ENCODE results near the gene G0S2.
"Not testable (repeated sequence)": the region's sequence is repeated elsewhere in the genome, so short reads cannot be mapped to it uniquely, and the experiment has no call there.

The G0S2 gene

DNA sequence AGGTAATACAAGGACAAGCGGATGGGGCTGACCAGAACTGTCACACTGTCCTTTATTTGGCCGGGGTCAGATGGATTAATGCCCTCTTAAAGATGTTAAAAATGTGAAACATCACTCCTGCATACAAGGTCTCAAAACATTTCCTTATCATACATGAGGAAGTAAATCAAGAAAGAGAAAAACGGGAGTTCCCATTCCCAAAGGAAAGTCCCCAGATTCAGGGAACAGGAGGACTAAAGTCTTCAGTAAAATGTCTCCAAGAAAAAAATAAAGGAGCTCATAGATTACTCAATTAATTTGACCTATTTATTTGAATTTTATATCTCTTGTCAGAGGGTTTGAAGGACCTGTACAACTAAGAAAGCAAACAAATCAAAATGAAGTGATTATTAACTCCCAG is 16.0 kb downstream of the G0S2 start:
- Mint-ChIP-seq H3K9me3 (no peaks in the 10 kb centered on the region), H3K27ac (peak overlapping the region in 1 of 3 experiments; percentile 24), H3K4me1 (peaks cover 54% of the 10 kb centered on the region), H3K27me3 (ENCODE audit: low read depth) (peaks cover 22% of the 10 kb centered on the region), H3K4me3 (no peak overlapping the region), H3K36me3 (ENCODE audit: low read depth) (no peaks in the 10 kb centered on the region)
- TF ChIP-seq, protein P1, sequence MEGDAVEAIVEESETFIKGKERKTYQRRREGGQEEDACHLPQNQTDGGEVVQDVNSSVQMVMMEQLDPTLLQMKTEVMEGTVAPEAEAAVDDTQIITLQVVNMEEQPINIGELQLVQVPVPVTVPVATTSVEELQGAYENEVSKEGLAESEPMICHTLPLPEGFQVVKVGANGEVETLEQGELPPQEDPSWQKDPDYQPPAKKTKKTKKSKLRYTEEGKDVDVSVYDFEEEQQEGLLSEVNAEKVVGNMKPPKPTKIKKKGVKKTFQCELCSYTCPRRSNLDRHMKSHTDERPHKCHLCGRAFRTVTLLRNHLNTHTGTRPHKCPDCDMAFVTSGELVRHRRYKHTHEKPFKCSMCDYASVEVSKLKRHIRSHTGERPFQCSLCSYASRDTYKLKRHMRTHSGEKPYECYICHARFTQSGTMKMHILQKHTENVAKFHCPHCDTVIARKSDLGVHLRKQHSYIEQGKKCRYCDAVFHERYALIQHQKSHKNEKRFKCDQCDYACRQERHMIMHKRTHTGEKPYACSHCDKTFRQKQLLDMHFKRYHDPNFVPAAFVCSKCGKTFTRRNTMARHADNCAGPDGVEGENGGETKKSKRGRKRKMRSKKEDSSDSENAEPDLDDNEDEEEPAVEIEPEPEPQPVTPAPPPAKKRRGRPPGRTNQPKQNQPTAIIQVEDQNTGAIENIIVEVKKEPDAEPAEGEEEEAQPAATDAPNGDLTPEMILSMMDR (IDR thresholded peaks at IDR 0.05; ENCODE audit: unreplicated experiment in 3 of 3), result no peak

DNA sequence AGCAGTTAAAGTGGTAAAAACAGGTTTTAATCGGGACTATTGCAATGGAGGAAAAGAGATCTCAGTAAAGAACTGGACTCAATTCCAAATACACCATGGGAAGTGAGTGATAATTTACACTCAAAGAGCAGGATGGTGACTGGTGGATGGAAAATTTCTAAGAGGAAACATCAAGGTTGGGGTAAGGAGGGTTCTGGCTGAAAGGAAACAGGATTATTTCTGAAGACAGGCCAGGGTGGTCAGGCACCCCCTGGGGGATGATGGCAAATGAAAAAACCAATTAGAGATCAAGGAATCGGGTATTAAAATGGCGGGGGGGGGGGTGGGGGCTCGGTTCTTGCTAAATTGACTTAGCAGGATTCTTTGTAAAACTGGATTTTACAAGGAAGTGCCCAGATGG is 17.1 kb downstream of the G0S2 start:
- no peaks in the 10 kb centered on the region for H3K9me3 Mint-ChIP-seq
- peak overlapping the region in 2 of 3 experiments; percentile 30 to 66 for H3K27ac Mint-ChIP-seq
- no peak overlapping the region for H3K4me3 Mint-ChIP-seq
- H3K36me3 Mint-ChIP-seq (ENCODE audit: low read depth), result no peaks in the 10 kb centered on the region
- peaks cover 22% of the 10 kb centered on the region for H3K27me3 Mint-ChIP-seq (ENCODE audit: low read depth)
- TF ChIP-seq, protein P1 (IDR thresholded peaks at IDR 0.05; ENCODE audit: unreplicated experiment in 3 of 3), result no peak
- peaks cover 52% of the 10 kb centered on the region for H3K4me1 Mint-ChIP-seq

DNA sequence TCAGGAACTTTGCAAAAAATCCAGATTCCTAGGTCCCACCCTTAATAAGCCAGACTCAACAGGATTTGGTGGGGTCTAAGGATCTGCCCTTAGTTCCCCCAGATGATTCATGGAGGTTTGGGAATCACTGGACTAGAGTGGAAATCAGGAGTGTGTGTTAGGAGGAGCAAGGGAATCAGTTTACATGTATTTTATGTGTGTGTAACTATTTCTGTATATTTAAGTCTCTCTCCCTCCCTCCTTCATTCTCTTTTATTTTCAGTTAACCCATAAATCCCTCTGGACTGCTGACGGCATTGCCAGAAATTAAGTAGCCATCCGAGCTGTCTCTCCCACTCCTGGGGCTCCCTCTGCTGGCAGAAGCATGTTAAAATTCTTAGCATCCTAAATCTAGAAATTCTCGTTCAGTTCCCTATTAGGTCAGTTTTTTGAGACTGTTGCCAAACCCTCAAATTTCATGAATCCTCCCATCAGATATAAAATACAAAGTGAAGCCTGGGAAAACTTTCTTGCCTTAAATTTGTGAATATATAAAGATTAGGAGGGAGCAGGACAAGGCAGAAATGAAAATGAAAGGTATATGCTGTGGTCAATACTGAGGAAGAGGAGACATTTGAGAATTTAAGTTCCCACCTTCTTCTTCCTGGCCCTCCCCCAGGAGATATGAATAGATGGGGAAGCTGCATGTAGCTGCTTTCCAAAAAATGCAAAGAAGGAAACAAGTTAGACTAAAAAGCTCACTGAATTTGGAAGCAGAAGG is 17.7 kb downstream of the G0S2 start:
- H3K9me3 Mint-ChIP-seq, result no peaks in the 10 kb centered on the region
- peak overlapping the region; percentile 37 to 66 (median 63) for H3K27ac Mint-ChIP-seq
- no peaks in the 10 kb centered on the region for H3K36me3 Mint-ChIP-seq (ENCODE audit: low read depth)
- H3K4me3 Mint-ChIP-seq, result no peak overlapping the region
- H3K4me1 Mint-ChIP-seq, result peaks cover 47% of the 10 kb centered on the region
- peaks cover 22% of the 10 kb centered on the region for H3K27me3 Mint-ChIP-seq (ENCODE audit: low read depth)
- TF ChIP-seq, protein P1 (IDR thresholded peaks at IDR 0.05; ENCODE audit: unreplicated experiment in 3 of 3), result peak; percentile 85 to 90 (median 89)

DNA sequence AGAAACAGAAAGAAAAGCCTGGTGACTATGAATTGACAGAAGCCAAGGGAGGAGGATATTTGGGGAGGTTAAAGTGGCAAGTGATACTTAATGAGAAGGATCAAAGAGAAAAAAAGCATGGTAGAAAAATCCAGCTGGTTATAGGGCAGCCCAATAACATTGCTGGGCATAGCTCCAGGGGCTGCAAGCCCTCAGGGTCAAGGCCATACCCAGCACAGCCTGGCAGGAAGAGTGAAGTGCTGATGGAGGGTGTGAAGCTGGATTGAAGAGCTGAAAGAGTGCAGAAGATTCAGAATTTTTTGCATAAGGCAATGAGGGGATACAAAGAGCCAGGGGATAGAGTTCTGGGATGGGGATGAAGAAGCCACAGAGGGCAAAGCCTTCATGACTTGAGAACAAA is 21.5 kb downstream of the G0S2 start:
- no peaks in the 10 kb centered on the region for H3K36me3 Mint-ChIP-seq (ENCODE audit: low read depth)

DNA sequence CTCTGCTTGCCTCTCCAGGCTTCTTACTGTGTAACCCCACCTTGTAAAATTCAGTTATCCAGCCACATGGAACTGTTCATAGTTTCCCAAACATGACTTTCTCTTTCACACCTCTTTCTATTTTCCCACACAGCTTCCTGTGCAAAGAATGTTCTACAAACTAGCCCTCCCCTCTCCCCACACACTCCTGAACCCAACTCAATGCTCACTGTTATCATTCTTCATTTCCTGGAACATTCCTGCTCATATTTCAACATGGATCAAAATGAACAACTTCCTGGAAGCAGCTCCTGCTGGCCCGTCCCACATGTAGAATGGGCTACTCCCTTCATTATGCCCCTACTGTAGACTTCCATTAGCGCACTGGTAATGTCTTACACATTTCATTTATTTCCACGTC is 21.9 kb downstream of the G0S2 start:
- TF ChIP-seq, protein P1 (IDR thresholded peaks at IDR 0.05; ENCODE audit: unreplicated experiment in 3 of 3), result no peak
- Mint-ChIP-seq H3K36me3 (ENCODE audit: low read depth) (no peaks in the 10 kb centered on the region), H3K4me3 (no peak overlapping the region), H3K4me1 (peaks cover 28% of the 10 kb centered on the region), H3K27ac (peak overlapping the region in 1 of 3 experiments; percentile 24), H3K9me3 (no peaks in the 10 kb centered on the region), H3K27me3 (ENCODE audit: low read depth) (peaks cover 25% of the 10 kb centered on the region)

More for the DNA sequence above, 21.5 kb downstream of the G0S2 start:
- TF ChIP-seq, protein P1 (IDR thresholded peaks at IDR 0.05; ENCODE audit: unreplicated experiment in 3 of 3), result no peak
- peaks cover 28% of the 10 kb centered on the region for H3K4me1 Mint-ChIP-seq
- H3K9me3 Mint-ChIP-seq, result no peaks in the 10 kb centered on the region
- no peak overlapping the region for H3K27ac Mint-ChIP-seq
- H3K27me3 Mint-ChIP-seq (ENCODE audit: low read depth), result peaks cover 25% of the 10 kb centered on the region
- H3K4me3 Mint-ChIP-seq, result no peak overlapping the region

DNA sequence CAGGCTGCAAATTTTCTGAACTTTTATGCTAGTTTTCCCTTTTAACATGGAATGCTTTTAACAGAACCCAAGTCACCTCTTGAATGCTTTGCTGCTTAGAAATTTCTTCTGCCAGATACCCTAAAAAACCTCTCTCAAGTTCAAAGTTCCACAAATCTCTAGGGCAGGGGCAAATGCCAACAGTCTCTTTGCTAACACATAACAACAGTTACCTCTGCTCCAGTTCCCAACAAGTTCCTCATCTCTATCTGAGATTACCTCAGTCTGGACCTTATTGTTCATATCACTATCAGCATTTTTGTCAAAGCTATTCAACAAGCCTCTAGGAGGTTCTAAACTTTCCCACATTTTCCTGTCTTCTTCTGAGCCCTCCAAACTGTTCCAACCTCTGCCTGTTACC is 25.5 kb downstream of the G0S2 start:
- H3K36me3 Mint-ChIP-seq (ENCODE audit: low read depth); H3K4me3 Mint-ChIP-seq; H3K27ac Mint-ChIP-seq; H3K9me3 Mint-ChIP-seq: not testable (repeated sequence)
- H3K4me1 Mint-ChIP-seq, result peaks cover 27% of the 10 kb centered on the region
- H3K27me3 Mint-ChIP-seq (ENCODE audit: low read depth), result peaks cover 12% of the 10 kb centered on the region
